GM21576 (cell line): Measurements from ENCODE around the gene MYO1H.
"Not testable (repeated sequence)": the region's sequence is repeated elsewhere in the genome, so short reads cannot be mapped to it uniquely, and the experiment has no call there.

ENCODE experiments used
- ATAC-seq: cut with Tn5 transposase; IDR thresholded peaks from one replicate; pipeline ENCODE4 v1.9.1; 2021; ENCODE audit warnings: mild to moderate bottlenecking, moderate library complexity; ENCODE audit not compliant: unreplicated experiment

MYO1H gene, protein sequence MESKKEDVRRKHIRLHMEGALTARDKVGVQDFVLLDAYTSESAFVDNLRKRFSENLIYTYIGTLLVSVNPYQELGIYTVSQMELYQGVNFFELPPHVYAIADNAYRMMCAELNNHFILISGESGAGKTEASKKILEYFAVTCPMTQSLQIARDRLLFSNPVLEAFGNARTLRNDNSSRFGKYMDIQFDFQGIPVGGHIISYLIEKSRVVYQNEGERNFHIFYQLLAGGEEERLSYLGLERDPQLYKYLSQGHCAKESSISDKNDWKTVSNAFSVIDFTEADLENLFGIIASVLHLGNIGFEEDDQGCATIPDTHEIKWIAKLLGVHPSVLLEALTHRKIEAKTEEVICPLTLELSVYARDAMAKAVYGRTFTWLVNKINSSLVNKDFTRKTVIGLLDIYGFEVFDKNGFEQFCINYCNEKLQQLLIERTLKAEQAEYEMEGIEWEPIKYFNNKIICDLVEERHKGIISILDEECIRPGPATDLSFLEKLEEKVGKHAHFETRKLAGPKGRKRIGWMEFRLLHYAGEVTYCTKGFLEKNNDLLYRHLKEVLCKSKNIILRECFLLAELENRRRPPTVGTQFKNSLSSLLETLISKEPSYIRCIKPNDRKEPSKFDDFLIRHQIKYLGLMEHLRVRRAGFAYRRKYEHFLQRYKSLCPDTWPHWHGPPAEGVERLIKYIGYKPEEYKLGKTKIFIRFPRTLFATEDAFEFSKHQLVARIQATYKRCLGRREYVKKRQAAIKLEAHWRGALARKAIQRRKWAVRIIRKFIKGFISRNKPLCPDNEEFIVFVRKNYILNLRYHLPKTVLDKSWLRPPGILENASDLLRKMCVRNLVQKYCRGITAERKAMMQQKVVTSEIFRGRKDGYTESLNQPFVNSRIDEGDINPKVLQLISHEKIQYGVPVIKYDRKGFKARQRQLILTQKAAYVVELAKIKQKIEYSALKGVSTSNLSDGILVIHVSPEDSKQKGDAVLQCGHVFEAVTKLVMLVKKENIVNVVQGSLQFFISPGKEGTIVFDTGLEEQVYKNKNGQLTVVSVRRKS

DNA sequence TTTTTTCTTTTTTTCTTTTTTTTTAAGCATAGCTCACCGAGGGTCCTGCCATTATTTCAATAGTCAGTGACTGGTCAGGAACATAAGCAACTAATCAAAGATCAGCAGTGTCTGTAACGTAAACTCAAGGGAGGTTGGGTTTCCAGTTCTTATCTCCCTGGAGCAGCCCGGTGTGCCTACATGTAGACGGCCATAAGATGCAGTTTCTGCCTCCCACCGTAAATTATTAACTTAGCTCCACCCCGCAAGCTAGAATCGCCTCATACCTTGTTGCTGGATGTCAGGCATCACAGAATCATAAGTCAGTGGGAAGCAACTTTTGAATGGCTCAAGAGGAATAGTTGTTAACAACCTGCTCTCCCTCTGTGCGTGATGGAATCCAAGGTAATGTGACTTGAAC is at the start of gene MYO1H:
Gene MYO1H (plus strand): TSS at position 312 of the 400 bp plus-strand sequence. CDS start 61 bp downstream, at position 373.
- no peak for ATAC-seq

GRCh38 chr12:109299849-109300248 is 47.9 kb upstream of the MYO1H start:
- no peak for ATAC-seq

DNA sequence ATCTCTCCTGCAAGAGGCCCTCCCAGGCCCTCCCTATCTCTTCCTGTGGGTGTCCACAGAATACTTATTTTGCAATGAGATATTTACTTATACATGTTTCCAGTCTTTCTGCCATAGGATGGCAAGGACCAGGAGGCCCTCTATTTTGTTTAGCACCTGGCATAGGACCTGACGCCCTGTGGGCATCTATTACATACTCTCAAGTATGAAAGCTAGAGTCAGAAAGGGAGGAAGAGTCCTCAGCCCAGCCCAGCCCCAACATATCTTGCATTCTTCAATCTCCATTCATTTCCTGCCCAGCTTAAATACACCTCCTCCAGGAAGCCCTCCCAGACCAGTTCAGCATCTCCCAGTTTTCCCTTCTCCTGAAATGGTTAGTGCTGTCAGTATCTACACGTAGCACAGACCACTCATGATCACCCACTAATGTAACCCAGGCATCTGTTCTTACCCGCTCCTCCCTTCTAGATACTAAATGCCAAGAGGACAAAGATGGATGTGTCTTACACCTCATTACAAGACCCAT is 46.0 kb upstream of the MYO1H start:
- ATAC-seq = no peak

DNA sequence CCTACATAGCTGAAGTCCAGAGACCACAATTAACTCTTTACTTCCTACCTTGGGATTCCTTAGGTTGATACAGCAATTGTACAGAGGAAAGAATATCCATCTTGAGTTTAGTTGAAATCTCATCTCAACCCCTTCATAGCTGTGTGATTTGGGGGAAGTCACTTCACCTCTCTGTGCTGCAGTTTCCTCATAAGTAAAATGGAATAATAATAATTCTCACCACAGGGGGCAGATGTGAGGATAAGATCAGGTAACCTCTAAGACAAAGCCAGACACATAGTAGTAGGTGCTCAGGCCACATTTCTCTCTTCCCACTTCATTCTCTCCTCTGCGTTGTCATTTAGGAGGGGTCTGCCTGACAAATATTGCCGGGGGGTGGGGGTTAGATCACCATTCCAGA is 45.3 kb upstream of the MYO1H start:
- ATAC-seq = no peak

GRCh38 chr12:109302770-109303169 is 44.9 kb upstream of the MYO1H start:
- no peak for ATAC-seq

GRCh38 chr12:109304485-109304884 is 43.2 kb upstream of the MYO1H start:
- ATAC-seq = no peak

GRCh38 chr12:109305547-109305946 is 42.2 kb upstream of the MYO1H start:
- no peak for ATAC-seq

DNA sequence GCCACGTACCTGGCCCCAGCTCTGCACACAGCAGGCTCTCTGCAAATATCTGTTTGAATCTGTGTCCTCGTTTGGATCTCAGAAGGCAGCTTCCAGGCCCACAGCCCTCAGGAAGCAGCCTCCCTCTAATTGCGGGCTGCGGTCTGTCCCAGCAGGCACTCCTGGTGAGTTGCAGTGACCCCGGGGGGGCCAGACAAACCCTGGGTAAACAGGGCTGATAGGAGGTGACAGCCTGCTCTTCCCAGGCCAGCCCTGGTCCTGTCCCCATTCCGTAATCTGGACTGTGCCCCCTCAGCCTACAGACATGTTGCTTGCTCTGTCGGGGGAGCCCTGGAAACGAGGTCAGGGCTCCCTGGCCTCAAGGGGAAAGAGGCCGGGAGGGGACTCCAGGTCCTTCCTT is 40.6 kb upstream of the MYO1H start:
- no peak for ATAC-seq

GRCh38 chr12:109308534-109309380 is 38.9 kb upstream of the MYO1H start, which contains the start of gene FOXN4:
Gene FOXN4 (minus strand): TSS chr12:109309284. CDS start chr12:109308321, 963 bp downstream.
- ATAC-seq = no peak

GRCh38 chr12:109309381-109310246 is 38.1 kb upstream of the MYO1H start:
- no peak for ATAC-seq

GRCh38 chr12:109310247-109311125 is 37.2 kb upstream of the MYO1H start:
- ATAC-seq = no peak

GRCh38 chr12:109321294-109321693 is 26.4 kb upstream of the MYO1H start:
- not testable (repeated sequence) for ATAC-seq

DNA sequence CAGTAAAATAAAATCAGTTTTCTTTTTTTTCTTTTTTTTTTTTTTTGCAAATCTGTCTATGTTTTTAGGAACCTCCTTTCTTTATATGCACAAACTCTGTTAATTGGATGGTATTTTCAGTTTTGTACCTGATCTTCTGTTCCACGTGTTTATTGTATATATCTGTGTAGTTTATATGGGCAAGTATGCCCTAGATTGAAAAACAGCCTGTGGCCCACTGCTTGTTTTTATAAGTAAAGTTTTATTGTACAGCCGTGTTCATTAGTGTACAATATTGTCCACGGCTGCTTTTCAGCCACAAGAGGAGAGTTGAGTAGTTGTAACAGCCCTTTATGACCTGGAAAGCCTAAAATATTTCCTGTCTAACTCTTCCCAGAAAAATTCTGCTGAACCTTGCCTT is 18.7 kb upstream of the MYO1H start:
- no peak for ATAC-seq

- ATAC-seq = no peak
Observed at GRCh38 chr12:109329686-109330085, 18.0 kb upstream of the MYO1H start.

DNA sequence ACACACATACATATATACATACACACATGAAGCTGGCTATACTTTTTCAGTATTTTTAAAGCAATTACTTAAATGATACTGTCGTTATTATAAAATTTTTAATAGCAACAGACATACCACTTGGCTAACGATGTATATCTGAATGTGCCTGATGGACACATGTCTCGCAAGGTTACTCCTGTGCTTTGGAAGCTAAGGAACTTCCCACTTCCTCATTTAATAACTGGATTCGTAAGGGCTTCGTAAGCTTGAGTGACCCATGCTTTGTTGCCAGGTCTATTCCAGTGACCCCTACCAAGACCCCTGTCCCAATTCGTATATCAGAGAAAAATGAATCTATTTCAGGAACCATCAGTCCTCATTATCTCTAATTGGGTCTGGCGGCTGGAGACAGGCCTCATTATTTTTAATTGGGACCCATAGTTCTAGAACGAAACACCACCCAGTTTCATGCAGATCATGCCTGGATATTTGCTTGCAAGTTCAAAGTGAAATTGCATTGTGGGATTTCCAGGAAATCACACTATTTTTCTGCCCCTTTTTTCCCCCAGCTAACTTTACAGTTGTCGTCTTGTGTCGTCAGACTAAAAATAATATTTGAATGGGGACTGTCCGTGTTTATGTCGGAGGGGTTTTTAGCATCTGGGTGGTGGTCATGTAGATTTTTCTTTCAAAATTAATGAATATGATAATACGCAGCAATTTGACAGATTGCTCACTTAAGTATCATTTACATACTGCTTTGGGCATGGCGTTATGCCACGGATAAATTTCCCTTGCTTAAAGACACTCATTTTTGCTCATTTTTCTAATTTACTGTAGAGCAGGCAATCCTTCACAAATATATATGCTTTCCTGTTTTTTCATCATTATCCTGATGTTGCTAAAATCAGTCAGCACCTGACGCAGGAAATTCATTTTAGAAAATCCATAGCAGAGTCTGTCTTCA is 17.1 kb upstream of the MYO1H start:
- ATAC-seq = no peak

DNA sequence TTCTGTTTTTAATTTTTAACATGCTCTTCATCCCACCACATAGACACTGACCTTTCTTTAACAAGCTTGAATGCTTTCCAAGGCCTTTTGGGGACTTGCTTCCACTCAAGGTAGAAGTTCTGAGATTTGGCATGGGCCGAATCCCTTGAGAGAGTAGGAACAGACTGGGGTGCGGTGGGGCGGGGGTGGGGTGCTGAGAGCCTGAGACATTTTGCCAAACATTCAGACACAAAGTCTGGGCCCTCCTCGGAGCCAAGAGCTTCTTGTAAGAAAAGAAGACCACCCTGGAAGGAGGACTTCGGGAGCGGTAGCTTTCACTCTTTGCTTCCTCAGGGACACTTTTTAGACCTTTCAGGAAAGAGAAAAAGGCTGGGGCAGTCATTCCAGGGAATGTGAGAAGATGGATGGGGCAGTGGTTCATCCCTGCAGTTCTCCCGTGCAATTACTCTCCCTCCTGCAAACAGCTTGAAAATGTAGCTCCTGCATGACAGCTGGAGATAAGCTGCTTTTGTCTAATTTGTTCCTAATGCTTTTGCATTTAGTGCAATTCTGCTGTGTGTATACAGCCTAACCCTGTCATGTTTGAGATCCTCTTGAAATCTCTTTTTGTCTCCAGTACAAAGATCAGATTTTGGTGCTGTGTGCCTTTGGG is 16.3 kb upstream of the MYO1H start:
- ATAC-seq = no peak

DNA sequence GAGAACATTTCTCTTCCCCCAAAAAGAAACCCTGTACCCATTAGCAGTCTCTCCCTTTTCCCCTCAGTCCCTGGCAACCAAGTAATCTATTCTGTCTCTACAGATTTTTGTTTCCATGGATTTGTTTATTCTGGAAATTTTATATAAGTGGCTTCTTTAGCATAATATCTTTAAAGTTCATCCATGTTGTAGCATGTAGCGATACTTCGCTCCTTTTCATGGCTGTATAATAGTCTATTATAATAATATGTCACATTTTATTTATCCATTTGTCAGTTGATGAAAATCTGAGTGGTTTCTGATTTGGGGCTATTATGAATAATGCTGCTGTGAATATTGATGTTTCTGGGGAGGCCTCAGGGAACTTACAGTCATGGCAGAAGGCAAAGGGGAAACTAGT is 12.8 kb upstream of the MYO1H start:
- no peak for ATAC-seq
